GM21367 (cell line): ENCODE data around the gene RAB35.

ENCODE experiments used
- ATAC-seq: cut with Tn5 transposase; IDR thresholded peaks from one replicate; pipeline ENCODE4 v1.9.1; 2021; ENCODE audit not compliant: unreplicated experiment

The RAB35 gene

DNA sequence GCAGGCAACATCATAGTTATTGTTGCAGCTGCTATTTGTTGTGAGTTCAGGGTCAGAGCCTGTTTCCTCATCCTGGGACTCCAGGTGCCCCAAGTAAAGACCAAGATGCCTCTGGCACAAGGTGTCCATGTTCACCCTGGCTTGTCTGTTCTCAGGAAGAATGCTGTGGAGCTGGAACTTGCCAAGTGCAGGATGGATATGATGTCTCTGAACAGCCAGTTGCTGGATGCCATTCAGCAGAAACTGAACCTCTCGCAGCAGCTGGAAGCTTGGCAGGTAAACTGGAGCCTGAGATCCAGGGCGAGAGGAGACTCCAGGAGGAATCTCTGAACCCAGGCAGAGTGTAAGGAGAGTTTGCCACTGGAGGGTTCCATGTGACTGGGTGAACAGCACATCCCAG lies 26.8 kb downstream of the RAB35 start:
- ATAC-seq, result no peak

DNA sequence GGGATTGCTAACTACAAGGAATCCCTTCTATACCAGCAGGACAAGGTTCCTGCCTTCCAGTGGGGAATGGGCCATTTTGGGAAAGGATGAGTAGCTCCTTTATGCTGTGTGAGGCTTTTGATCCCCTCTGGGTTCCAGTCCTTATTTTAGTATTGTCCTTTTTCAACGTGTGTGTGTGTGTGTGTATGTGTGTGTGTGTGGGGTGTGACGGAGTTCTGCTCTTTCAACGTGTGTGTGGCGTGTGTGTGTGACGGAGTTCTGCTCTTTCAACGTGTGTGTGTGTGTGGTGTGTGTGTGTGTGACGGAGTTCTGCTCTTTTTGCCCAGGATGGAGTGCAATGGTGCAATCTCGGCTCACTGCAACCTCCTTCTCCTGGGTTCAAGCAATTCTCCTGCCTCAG lies 27.4 kb downstream of the RAB35 start:
- no peak for ATAC-seq

DNA sequence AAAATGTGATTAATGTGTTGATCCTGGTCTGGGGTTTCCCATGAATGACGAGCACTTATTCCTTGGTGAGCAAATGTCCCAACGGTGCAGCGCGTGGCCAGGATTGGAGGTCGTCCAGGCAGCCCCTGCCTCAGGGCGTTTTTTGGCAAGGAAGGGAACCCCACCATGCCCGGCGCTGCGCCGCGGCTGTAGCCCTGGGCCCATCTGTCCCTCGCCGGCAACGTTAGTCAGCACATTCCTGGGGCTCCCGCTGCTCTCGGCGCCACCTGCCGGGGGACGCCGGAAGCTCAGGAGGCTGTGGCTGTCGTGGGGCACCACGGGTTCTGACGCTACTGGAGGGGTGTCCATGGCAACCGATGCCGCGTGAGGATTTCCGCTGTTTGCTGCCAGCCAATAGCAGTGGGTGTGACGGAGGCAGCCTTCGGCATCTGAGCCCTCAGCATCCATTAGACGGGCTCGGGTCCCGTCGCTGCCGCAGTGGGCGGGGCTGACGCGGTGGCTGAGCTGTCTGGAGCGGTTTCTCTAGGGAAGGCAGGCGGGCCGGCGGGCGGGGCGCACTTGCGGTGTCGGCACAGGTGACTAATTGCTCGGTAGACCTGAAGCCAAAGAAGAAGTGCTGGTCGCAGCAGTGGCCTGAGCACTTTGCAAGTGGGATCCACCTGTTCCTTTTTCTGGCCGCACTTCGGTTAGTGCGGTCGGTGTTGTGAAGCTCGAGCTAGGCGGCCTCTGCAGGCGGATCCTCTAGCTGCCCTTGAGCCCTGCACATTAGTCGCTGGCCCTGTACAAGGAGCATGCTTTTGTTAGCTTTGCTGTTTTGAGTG lies 29.5 kb downstream of the RAB35 start:
- ATAC-seq, result peak; percentile 97

DNA sequence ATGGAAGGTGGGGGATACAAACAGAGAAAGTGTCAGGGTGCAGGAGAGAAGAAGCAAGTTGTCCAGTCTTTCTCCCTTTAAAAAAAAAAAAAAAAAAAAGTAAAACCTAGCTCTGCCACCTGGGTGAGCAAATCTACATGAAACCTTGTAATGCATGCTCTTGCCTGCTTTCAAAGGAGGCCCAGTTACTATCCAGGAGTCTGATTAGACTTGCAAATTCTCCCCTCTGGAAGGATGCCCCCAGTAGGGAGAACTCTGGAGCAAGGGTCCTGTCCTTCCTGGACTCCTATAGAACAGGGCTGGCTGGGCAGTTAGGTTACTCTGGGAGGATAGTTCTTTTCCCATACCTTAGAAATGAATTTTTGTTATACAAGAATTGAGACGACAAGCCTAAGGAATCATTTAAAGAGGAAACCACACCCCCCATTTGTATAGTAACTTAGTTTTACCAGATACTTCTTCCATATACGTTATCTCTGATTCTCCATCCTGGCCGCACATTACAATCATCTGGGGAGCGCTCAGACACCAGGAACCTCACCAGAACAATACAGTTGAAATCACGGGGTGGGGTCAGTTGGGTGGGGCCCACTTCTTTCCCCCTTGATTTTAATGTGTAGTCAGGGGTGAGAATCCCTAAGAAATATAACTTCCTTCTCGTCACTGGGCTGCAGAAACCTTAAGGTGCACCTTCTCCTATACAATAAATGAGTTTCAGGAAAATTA lies 30.5 kb downstream of the RAB35 start:
- no peak for ATAC-seq

DNA sequence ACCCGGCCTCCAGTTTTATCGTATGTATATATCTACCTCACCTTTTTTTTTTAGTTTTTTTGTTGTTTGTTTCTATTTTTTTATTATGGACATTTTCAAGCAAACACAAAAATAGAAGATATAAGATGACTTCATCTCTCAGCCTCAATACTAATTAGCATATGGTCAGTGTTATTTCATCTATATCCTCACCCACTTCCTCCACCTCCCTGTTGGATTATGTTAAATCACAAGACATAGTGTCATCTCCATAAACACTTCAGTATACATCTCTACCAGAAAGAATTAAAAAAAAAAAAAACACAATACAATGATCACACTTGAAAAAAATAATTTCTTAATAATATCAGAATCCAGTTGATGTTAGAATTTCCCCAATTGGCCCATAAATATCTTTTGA lies 34.9 kb downstream of the RAB35 start:
- ATAC-seq, result no peak

- no peak for ATAC-seq
Measured at GRCh38 chr12:120079411-120080400, 36.8 kb downstream of the RAB35 start.

DNA sequence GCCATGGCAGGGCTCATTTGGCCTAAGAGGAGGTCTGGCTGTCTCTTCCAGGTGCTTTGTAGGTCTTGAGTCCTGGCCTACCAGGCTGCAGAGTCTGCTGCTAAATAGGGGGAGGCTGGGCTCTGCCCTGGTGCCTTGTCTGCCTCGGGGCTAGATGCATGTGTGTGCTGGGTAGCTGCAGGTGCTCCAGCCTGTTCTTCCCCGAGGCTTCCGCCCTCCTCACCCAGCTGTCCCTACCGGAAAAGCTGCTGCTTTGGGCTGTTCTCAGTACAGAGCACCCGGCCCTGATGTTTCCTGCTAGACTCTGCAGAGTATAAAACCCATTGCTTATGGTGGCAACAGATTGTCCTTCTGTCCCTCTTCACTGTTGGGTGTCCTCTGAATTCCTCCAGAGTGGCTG lies 37.7 kb downstream of the RAB35 start:
- no peak for ATAC-seq

GRCh38 chr12:120077260-120077659 lies 39.3 kb downstream of the RAB35 start:
- no peak for ATAC-seq

- ATAC-seq, result no peak
Measured at GRCh38 chr12:120076651-120077050, 39.9 kb downstream of the RAB35 start.

DNA sequence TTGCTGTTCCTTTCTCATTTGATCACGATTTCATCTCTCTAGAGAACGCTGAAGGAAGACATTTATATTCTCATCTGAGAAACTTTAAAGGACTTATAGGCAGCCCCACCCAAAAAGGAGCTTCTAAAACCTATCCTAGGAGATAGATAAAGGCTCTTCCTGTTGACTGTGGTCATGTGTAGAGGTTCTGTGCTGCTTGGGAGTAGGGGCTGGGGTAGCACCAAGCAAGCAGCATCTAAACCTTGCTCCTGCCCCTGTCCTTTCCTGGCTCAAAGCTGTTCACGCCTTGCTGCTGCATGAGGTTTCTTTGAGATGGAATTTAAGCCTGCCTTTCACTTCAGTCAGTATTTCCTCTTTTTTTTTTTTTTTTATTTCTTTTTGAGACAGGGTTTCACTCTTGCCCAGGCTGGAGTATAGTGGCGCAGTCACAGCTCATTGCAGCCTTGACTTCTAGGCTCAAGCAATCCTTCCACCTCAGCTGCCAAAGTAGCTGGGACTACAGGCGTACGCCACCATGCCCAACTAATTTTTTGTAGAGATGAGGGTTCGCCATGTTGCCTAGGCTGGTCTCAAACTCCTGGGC lies 41.4 kb downstream of the RAB35 start:
- no peak for ATAC-seq

- no peak for ATAC-seq
Measured at GRCh38 chr12:120072472-120073249, 43.9 kb downstream of the RAB35 start.

DNA sequence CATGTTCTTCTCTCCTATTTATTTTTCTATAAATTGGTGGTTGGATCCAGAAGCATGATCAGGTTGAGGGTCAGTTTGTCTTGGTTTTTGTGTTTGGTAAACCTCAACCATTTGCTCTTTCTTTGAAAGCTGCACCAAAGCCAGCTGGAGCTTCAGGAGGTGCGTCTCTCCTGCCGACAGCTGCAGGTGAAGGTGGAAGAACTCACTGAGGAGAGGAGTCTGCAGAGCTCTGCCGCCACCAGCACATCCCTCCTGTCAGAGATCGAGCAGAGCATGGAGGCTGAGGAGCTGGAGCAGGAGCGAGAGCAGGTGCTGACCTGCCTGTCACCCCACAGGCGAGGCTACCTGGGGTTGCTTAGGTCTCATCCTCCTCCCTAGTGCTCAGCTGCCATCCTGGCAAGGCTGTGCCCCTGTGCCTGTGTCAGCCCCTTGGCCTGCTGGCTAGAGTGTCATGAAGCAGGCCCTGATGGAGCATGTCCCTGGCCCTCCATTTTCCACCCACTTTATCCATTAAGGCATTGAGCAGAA lies 45.0 kb downstream of the RAB35 start:
- no peak for ATAC-seq

- ATAC-seq, result no peak
Measured at GRCh38 chr12:120069278-120069677, 47.3 kb downstream of the RAB35 start.

DNA sequence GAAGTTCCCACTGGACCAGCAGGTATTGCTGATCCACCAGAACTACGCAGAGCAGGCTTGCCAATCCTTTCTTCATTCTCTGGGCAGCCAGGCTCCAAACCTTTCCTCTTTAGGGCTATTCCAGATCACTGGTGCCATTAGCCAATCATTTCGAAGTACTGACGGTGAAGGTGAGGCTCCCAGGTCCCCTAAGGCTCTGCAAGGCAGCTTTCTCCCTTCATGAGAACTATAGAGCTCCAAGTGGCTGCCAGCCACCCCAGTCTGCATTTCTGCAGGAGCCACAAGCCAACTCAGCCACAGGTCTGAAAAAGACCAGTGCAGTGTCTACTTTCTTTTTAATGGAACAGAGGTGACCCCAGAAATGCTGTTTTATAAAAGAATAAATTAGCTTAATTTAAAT lies 48.7 kb downstream of the RAB35 start:
- ATAC-seq, result no peak

DNA sequence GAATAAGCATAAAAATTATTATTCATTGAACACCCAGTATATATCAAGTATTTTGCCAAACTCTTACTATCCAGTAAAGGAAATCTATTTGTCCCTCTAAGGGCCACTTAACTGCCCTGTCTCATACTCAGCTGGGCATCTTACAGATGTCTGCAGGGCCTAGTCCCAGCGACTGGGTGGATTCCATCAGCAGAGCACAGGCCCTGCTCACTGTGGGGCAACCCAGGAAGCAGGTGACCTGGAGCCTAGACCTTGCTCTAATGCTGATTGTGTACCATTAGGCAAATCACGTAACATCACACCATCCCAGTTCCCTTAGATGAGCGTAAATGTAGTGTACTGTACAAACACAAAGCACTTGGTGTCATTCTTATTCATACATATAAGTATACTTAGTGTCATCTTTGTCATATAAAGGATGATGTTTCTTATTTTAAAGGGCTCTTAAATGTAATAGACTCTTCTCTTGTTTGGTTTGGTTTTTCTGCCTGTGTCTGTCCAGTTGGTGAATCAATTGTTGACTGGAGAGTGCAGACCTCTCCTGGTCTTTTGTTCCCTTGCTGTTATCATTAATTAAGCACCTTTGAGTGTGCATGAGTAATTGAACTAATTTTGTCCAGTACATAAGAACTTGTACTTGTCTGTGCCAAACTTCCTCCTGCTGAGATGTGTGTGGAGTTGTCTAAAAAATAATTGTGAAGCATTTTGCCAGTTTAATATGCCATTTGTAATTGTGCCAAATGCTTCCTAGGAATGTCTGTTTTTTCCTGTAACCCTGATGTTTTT lies 49.3 kb downstream of the RAB35 start:
- no peak for ATAC-seq

- ATAC-seq, result no peak
Measured at GRCh38 chr12:120066341-120066740, 50.2 kb downstream of the RAB35 start.

- ATAC-seq, result no peak
Measured at GRCh38 chr12:120065472-120065871, 51.1 kb downstream of the RAB35 start.

- ATAC-seq, result no peak
Measured at GRCh38 chr12:120064054-120064940, 52.3 kb downstream of the RAB35 start.
